Sigmoid colon (tissue), 3 donors: Measurements from ENCODE around the gene ALOX15B.

Source experiments
- POLR2A ChIP-seq, 2 donors: fragments of 450-650 bp; IDR thresholded peaks; one replicate each; pipeline ENCODE4 v1.6.1; 2016; ENCODE audit warnings: antibody characterized with exemption in 2 of 2, mild to moderate bottlenecking in 2 of 2, moderate library complexity in 2 of 2
- TF ChIP-seq, protein P1 (sequence below), 4 experiments: fragments of 450-650 bp in 3 of 4; fragments of 200-600 bp in 1 of 4; IDR thresholded peaks; one replicate each; pipeline ENCODE4 v1.5.1; 2016 to 2019; ENCODE audit warnings: antibody characterized with exemption in 4 of 4, mild to moderate bottlenecking in 3 of 4, moderate library complexity in 2 of 4

DNA sequence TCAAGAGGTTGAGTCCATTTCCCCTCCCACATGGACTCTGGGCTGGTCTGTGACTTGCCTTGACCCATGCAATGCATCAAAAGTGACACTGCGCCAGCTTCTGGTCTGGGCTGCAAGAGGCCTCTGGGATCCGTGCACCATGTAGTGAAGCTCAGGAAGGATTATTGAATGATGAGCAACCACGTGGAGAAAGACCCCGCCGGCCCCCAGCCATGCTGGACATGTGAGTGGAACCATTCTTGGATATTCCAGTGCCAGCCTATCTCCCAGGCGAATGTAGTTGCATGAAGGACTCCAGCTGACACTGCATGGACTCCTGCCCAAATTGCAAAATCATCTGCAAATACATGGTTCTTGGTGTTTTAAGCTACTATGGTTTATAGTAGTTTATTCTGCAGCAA is 7.6 kb upstream of the ALOX15B start:
- TF ChIP-seq, protein P1, sequence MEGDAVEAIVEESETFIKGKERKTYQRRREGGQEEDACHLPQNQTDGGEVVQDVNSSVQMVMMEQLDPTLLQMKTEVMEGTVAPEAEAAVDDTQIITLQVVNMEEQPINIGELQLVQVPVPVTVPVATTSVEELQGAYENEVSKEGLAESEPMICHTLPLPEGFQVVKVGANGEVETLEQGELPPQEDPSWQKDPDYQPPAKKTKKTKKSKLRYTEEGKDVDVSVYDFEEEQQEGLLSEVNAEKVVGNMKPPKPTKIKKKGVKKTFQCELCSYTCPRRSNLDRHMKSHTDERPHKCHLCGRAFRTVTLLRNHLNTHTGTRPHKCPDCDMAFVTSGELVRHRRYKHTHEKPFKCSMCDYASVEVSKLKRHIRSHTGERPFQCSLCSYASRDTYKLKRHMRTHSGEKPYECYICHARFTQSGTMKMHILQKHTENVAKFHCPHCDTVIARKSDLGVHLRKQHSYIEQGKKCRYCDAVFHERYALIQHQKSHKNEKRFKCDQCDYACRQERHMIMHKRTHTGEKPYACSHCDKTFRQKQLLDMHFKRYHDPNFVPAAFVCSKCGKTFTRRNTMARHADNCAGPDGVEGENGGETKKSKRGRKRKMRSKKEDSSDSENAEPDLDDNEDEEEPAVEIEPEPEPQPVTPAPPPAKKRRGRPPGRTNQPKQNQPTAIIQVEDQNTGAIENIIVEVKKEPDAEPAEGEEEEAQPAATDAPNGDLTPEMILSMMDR (IDR thresholded peaks at IDR 0.05): no peak
- TF ChIP-seq POLR2A (IDR thresholded peaks at IDR 0.05): no peak
